LNCaP clone FGC (cell line): ENCODE data around the gene CA4.

ENCODE experiments used
- DNase-seq: peaks from one replicate; pipeline ENCODE4 v3.0.0-alpha.2; 2011; ENCODE audit warnings: low read depth
- H3K4me3 ChIP-seq: 2 replicates; pipeline ENCODE4 v1.5.1; 2011; ENCODE audit warnings: mild to moderate bottlenecking, low read depth, low read length, control low read depth
- TF ChIP-seq, protein P1 (sequence below): IDR thresholded peaks from 2 replicates; pipeline ENCODE4 v1.5.1; 2012; ENCODE audit warnings: mild to moderate bottlenecking; ENCODE audit not compliant: control insufficient read depth, insufficient read depth; ENCODE audit errors: extremely low read depth

The CA4 gene

DNA sequence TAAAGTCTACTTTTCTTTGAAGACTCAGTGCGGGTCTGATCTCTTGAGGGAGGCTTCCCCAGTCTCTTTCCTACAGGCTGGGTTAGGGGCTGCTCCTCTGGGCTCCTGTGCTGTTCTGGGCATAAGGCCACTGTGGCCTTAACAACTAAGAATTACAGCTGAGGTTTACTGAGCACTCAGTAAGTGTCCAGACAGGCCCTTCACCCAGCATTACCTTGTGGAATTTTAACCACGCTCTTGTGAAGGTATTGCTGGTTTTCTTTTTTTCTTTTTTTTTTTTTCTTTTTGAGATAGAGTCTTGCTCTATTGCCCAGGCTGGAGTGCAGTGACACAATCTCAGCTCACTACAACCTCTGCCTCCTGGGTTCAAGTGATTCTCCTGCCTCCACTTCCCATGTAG is 3.6 kb upstream of the CA4 start:
- H3K4me3 ChIP-seq: no peak overlapping the region
- TF ChIP-seq, protein P1, sequence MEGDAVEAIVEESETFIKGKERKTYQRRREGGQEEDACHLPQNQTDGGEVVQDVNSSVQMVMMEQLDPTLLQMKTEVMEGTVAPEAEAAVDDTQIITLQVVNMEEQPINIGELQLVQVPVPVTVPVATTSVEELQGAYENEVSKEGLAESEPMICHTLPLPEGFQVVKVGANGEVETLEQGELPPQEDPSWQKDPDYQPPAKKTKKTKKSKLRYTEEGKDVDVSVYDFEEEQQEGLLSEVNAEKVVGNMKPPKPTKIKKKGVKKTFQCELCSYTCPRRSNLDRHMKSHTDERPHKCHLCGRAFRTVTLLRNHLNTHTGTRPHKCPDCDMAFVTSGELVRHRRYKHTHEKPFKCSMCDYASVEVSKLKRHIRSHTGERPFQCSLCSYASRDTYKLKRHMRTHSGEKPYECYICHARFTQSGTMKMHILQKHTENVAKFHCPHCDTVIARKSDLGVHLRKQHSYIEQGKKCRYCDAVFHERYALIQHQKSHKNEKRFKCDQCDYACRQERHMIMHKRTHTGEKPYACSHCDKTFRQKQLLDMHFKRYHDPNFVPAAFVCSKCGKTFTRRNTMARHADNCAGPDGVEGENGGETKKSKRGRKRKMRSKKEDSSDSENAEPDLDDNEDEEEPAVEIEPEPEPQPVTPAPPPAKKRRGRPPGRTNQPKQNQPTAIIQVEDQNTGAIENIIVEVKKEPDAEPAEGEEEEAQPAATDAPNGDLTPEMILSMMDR: no peak
- no peak for DNase-seq

DNA sequence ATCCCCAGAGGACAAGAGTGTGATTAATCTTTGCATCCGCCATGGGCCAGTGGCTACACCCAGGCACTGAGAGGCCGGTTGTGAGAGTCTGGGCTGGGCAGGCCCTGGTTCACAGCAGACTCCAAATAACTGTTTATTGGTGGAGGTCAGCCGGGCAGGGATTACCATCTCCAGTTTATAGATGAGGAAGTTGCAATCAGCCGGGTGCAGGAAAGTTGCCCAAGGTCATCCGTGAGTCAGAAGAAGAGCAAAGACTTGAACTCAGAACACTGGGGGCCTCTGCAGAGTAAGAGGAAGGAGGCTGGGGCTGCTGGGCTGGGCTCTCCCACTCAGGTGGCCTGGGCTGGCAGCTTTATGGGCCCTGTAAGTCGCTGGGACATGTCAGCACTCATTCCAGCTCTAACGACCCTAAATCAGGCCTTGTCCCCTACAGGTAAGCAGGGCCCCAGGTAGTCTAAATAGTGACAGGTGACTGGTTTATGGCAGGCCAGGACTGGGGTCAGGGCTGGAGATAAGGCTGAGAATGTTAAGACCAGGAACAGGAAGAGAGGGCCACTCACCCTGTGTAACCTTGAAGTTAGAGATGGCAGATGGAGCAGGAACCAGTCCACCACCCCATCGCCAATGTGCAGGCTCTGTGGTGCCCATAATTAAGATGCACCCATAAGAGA is 2.1 kb upstream of the CA4 start:
- DNase-seq: no peak
- TF ChIP-seq, protein P1: no peak
- no peak overlapping the region for H3K4me3 ChIP-seq

DNA sequence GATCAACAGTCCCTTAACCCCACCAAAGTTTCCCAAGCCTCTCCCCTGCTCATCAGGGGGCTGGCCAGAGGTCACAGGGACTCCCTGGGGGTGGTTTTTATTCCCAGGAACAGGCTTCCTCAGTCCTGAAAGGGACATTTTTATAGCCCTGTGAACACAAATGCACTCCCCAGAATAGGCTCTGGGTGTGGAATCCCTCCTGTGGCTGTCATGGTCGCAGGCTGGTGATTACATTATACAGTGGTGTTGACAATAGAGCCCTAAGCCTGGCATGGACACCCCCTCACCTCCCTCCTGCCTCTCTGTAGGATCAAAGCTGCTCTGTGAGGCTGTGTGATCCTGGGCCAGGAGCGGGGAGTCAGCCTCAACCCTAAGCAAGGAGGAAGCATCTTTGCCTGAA is 1.4 kb upstream of the CA4 start:
- H3K4me3 ChIP-seq: no peak overlapping the region
- DNase-seq: no peak
- TF ChIP-seq, protein P1: no peak

DNA sequence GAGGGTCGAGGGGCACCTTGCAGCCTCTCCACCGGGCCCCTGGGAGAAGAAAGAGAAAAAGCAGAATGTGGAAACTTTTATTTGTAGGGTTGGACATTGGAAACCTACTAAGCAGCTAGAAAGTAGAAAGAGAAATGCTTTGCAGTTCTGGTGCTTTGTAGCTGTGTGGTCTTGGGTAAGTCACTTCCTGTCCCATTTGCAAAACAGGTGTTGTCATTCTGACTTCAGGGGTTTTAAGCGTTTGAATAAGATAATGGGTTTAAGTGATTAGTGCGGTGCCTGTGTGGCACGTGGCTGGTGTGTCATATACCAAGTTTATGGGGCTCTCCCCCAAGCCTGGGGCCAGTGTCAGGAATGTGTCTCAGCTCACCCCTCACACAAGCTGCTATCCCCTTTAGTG is 1.6 kb downstream of the CA4 start:
- H3K4me3 ChIP-seq: no peak overlapping the region
- DNase-seq: no peak
- TF ChIP-seq, protein P1: no peak

DNA sequence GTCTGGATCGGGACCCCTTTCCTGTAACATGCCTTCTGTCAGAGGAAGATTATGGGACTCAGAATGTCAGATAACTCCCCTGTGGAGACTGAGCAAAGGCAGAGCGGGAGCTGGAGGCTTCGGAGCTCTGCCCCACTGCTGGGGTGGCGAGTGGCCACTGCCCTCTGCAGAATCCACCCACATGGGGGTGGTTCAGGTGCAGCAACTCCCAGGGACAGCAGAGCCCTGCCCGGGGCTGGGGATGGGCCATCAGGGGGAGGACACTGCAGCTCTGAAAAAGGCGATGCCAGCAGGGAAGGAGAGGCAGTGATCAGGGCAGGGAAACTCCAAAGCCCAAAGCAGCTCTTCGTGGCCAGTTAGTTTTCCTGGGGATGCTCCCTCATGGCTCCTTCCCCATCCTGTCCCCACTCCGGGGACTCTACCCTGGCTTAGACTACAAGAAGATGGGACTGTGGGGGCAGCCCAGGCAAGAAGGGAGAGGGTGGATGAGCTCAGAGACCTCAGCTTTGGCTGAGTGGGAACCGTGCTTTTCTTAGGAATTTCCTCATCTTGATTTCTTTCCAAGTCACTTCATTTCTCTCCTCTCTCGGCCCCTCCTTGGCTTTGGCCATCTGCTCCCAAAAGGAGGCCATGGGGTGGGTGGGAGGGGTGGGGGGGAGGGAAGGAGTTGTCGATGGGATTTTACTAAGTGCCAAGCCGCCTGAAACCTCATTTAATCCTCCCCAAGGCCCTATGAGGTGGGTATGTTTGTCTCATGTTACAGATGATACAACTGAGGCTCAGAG is 4.0 kb downstream of the CA4 start:
- no peak overlapping the region for H3K4me3 ChIP-seq
- no peak for DNase-seq
- TF ChIP-seq, protein P1: no peak

DNA sequence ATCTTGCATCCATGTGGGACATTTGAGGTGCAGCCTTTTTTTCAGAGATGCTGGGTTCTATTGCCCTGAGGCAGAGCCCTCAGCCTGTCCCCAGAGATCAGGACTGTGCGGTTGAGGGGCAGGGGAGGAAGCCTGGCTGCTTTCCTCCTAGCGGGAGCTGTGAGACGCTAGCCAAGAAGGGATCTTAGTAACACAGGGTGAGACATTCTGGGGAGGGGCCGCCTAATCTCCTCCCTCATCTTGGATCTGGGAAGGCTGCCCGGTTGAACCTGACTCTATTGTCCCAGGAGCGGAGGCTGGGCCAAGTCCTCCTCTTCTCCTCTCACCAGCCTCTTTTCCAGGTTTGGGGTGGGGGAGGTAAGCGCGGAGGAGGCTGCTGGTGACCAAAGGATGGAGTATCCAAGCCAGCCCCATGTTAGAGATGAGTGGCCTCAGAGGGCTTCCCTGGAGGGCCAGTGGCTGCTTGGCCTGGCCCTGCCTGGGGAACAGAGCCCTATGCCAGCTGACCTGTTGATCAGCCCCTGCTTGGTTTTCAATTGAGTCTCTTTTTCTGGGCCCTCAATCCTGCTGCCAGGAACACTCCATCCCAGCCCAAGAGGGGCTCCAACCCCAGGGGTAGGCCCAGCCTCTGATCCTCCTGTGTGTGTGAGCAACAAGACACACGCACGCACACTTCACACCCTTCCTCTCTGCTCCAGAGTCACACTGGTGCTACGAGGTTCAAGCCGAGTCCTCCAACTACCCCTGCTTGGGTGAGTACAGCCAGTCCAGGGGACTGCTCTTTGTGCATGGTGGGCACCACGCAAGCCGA is 5.0 kb downstream of the CA4 start:
- TF ChIP-seq, protein P1: no peak
- H3K4me3 ChIP-seq: no peak overlapping the region
- peak; percentile 45 for DNase-seq
